Endothelial cell of umbilical vein (primary cell): ENCODE data around the gene NRCAM. TPM values are rescaled to one million over a fixed set of nuclear protein-coding genes. Genes with fewer than 3 reads are reported as not detected.

ENCODE experiments used
- BruUV-seq: library from RNA; stranded (reverse); fragments of 400-500 nt; replicated peaks from 2 replicates; lab custom pipeline; 2021; lab: Mats Ljungman, UMichigan
- CTCF ChIA-PET: fragments of 300-600, 350-600 bp; sonication (Branson Sonifier 250); formaldehyde crosslinking; loops from one replicate; lab custom pipeline; 2021; ENCODE audit warnings: antibody characterized with exemption, inconsistent platforms; lab: Charles Lee
- POLR2A ChIA-PET: fragments of 300-600, 350-600 bp; sonication (Branson Sonifier 250); formaldehyde crosslinking; loops from one replicate; lab custom pipeline; 2021; ENCODE audit warnings: antibody characterized with exemption, inconsistent platforms; lab: Charles Lee
- DNase-seq: peaks from one replicate; pipeline ENCODE4 v3.0.0-alpha.2; 2011; ENCODE audit warnings: low read depth, low spot score
- FAIRE-seq: peaks from 2 replicates; lab custom pipeline; 2011; peaks lifted over from hg19 to GRCh38; lab: Jason Lieb, UNC
- H2AFZ ChIP-seq: 2 replicates; pipeline ENCODE4 v1.6.0; 2012; ENCODE audit warnings: low read depth, low read length, control low read depth, inconsistent platforms
- H3K27ac ChIP-seq: 2 replicates; pipeline ENCODE4 v1.5.1; 2011; ENCODE audit warnings: low read depth, mild to moderate bottlenecking, control low read depth, low read length, moderate library complexity; ENCODE audit not compliant: insufficient read depth
- H3K27me3 ChIP-seq, 2 experiments: 2 replicates each; pipeline versions ENCODE4 v1.6.0 to v1.6.1; 2011; ENCODE audit warnings: low read length in 2 of 2, mixed read lengths in 1 of 2; ENCODE audit not compliant: control insufficient read depth in 2 of 2, insufficient read depth in 2 of 2
- H3K36me3 ChIP-seq, 2 experiments: 2 replicates in 1 of 2; 3 replicates in 1 of 2; pipeline ENCODE4 v1.5.1; 2011; ENCODE audit warnings: low read length in 2 of 2, mild to moderate bottlenecking in 1 of 2, moderate library complexity in 1 of 2; ENCODE audit not compliant: control insufficient read depth in 2 of 2, insufficient read depth in 2 of 2; ENCODE audit errors: extremely low read depth in 1 of 2
- H3K4me1 ChIP-seq: 3 replicates; pipeline ENCODE4 v1.5.1; 2011; ENCODE audit warnings: mild to moderate bottlenecking, low read length; ENCODE audit not compliant: control insufficient read depth, insufficient read depth; ENCODE audit errors: extremely low read depth
- H3K4me2 ChIP-seq: 2 replicates; pipeline ENCODE4 v1.6.1; 2011; ENCODE audit warnings: low read length, control low read depth, mixed read lengths; ENCODE audit not compliant: insufficient read depth
- H3K4me3 ChIP-seq, 3 experiments: fragments of 200-600 bp in 1 of 3; sonication (generic), shearing (Covaris generic) in 1 of 3; replicated peaks in 1 of 3; 2 replicates each; pipeline ENCODE4 v1.5.1; 2011 to 2016; ENCODE audit warnings: control low read depth in 3 of 3, low read length in 3 of 3, mild to moderate bottlenecking in 2 of 3, inconsistent platforms in 1 of 3, low read depth in 1 of 3, moderate library complexity in 1 of 3; ENCODE audit not compliant: insufficient read depth in 1 of 3
- H3K79me2 ChIP-seq: 2 replicates; pipeline ENCODE4 v1.6.0; 2012; ENCODE audit warnings: low read length, inconsistent platforms; ENCODE audit not compliant: control insufficient read depth, insufficient read depth
- H3K9ac ChIP-seq: replicated peaks from 2 replicates; pipeline ENCODE3; 2011; ENCODE audit warnings: low read length, control low read depth; ENCODE audit not compliant: insufficient read depth; ENCODE audit errors: extremely low read depth
- H3K9me1 ChIP-seq: replicated peaks from 3 replicates; pipeline ENCODE4 v1.6.0; 2011; ENCODE audit warnings: mild to moderate bottlenecking, low read length; ENCODE audit not compliant: control insufficient read depth, insufficient read depth; ENCODE audit errors: extremely low read depth
- H3K9me3 ChIP-seq: replicated peaks from 2 replicates; pipeline ENCODE4 v1.5.1; 2012; ENCODE audit warnings: low read length, inconsistent platforms; ENCODE audit not compliant: control insufficient read depth, insufficient read depth
- H4K20me1 ChIP-seq: replicated peaks from 2 replicates; pipeline ENCODE3; 2011; ENCODE audit warnings: mild to moderate bottlenecking, low read length; ENCODE audit not compliant: control insufficient read depth, insufficient read depth; ENCODE audit errors: extremely low read depth
- FOS ChIP-seq: IDR thresholded peaks from 2 replicates; pipeline ENCODE4 v1.6.1; 2011; ENCODE audit warnings: mild to moderate bottlenecking, low read length, moderate library complexity, borderline replicate concordance; ENCODE audit not compliant: insufficient read depth
- GATA2 ChIP-seq: IDR thresholded peaks from 2 replicates; pipeline ENCODE4 v1.7.0; 2011; ENCODE audit warnings: low read depth, mild to moderate bottlenecking, moderate library complexity, mixed read lengths, low read length; ENCODE audit not compliant: insufficient read length, insufficient read depth
- JUN ChIP-seq: IDR thresholded peaks from 2 replicates; pipeline ENCODE4 v1.6.1; 2011; ENCODE audit warnings: borderline replicate concordance, low read depth; ENCODE audit not compliant: insufficient read length, insufficient read depth
- MYC ChIP-seq: IDR thresholded peaks from one replicate; pipeline ENCODE4 v1.6.1; 2011; ENCODE audit warnings: mild to moderate bottlenecking, low read depth, low read length
- POLR2AphosphoS5 ChIP-seq: IDR thresholded peaks from 2 replicates; pipeline ENCODE4 v1.6.1; 2012; ENCODE audit warnings: low read depth, mild to moderate bottlenecking, control low read depth, low read length, moderate library complexity; ENCODE audit not compliant: insufficient read depth
- dilution Hi-C: fragments of 300-500 bp; cut with MboI; formaldehyde crosslinking; loops from one replicate; pipeline ENCODE4 v1.15.0; 2019; ENCODE audit warnings: low sequenced_read_pairs; ENCODE audit not compliant: extremely low pct_ligation_motif_present
- intact Hi-C: fragments of 100-400 bp; cut with micrococcal nuclease; formaldehyde crosslinking; loops from one replicate; pipeline ENCODE4 v1.10.0; 2022
- polyA plus RNA-seq, 4 experiments: library from polyadenylated mRNA; depleted of rRNA in 3 of 4; stranded (reverse) in 3 of 4; unstranded in 1 of 4; fragments of >200 nt; gene quantifications; 2 replicates each; pipeline versions ENCODE4 v1.2.1 to v1.2.3, GENCODE V29; 2011 to 2012; ENCODE audit warnings: missing spikeins in 1 of 4
- total RNA-seq: library from RNA; stranded (reverse); gene quantifications from 2 replicates; pipeline ENCODE4 v1.2.3, GENCODE V29; 2021
- TF ChIP-seq, protein P1 (sequence below): IDR thresholded peaks from 2 replicates; pipeline ENCODE4 v1.6.1; 2011; ENCODE audit not compliant: insufficient read depth, insufficient read length

Gene NRCAM
- total and polyA plus RNA-seq, 2 donors (not counting 3 experiments of a cell fraction or from before 2014, with no cell fraction given), result 26.0 to 47.6 TPM

DNA sequence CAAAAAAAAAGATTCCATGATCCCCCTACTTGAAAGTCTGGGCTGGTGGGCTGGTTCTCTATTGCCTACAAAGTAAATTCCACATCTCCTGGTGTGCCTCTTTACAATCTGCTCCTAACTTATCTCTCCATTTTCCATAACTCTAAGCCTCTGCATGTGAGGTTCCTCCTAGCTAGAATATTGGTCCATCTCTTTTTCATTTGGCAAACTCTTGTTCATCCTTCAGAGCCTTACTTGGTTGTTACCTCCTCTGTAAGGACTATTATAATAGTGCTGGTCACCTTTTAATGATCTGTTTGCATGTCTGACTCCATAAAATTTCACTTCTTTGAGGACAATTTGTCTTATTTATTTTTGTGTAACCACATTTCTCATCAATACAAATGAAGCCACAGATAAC lies 1.6 kb upstream of the NRCAM start:
- TF ChIP-seq MYC (no peak), GATA2 (no peak), JUN (no peak)
- TF ChIP-seq, protein P1, sequence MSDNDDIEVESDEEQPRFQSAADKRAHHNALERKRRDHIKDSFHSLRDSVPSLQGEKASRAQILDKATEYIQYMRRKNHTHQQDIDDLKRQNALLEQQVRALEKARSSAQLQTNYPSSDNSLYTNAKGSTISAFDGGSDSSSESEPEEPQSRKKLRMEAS, result no peak
- intact Hi-C loops (no loop called here), dilution Hi-C loops (no loop called here)
- Histone ChIP-seq H3K27me3 (no peaks in the 10 kb centered on the region), H3K4me2 (no peak overlapping the region), H2AFZ (no peak overlapping the region), H3K9me1 (no peaks in the 10 kb centered on the region), H3K4me3 (no peak overlapping the region), H3K9ac (no peak overlapping the region), H3K36me3 (no peaks in the 10 kb centered on the region), H4K20me1 (no peaks in the 10 kb centered on the region), H3K27ac (no peak overlapping the region), H3K9me3 (no peaks in the 10 kb centered on the region), H3K4me1 (peaks cover 23% of the 10 kb centered on the region), H3K79me2 (peaks cover 27% of the 10 kb centered on the region)
- CTCF ChIA-PET, result interaction anchor here (0.8 to 6.1 kb wide), 6 partner anchors 10 to 293 kb away, joined by 3 to 88 read pairs (median 16); no protein-coding TSS in a partner anchor
- no peak for FAIRE-seq
- DNase-seq, result no peak
- BruUV-seq, result no TSS peak
- POLR2A ChIA-PET, result no interaction called here

DNA sequence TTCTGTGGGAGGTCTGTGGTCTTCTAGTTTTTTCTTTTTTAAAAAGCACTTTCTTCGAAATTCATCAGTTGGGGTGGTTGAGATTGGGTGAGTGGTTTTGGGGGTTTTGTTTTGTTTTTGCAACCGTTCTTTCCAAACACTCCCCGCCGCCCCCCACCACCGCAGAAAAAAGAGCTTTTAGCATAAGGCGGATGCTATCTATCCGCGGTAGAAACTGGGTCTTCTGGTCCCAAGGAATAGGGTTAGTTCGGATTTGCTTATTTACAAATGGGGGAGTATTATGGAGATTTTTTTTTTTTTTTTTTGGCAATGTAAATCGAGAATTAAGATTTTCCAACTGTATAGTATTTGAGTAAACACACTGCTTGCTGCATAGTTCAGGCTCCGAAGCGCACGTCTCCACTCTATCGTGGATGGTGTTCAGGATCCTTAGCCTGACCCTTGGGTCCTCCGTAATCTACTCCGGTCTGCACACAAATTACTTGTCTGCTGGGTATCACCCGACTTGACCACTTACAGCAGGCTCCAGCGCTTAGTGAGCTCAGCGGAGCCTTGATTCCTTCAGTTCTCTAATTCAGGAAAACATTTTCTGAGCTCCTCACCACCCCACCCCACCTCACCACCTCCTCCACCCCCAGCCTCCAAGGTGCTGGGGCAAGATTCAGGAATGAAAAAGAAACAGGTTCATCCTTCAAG lies 757 bp upstream of the NRCAM start:
- DNase-seq, result no peak
- H3K27ac ChIP-seq, result no peak overlapping the region
- peak overlapping the region; percentile 45 for H2AFZ ChIP-seq
- POLR2A ChIA-PET, result interaction anchor here (0.9 kb wide), 1 partner anchor 69 kb away, joined by 3 read pairs; the partner anchor contains the start of gene PNPLA8
- CTCF ChIA-PET, result interaction anchor here (0.8 to 6.1 kb wide), 11 partner anchors 11 to 292 kb away, joined by 3 to 88 read pairs (median 5); no protein-coding TSS in a partner anchor
- H3K9me3 ChIP-seq, result no peaks in the 10 kb centered on the region
- intact Hi-C loops, result loop anchor here (1.0 kb wide), 1 partner anchor 276 kb away; no protein-coding TSS in a partner anchor
- TF ChIP-seq FOS (no peak), POLR2AphosphoS5 (no peak)
- H3K36me3 ChIP-seq, result no peaks in the 10 kb centered on the region
- dilution Hi-C loops, result no loop called here
- peak overlapping the region; percentile 64 to 95 (median 65) for H3K4me3 ChIP-seq
- BruUV-seq, result no TSS peak
- peak overlapping the region; percentile 90 for H3K4me2 ChIP-seq
- H3K79me2 ChIP-seq, result peaks cover 35% of the 10 kb centered on the region
- peak overlapping the region; percentile 37 for H3K9ac ChIP-seq
- no peak for FAIRE-seq
- H4K20me1 ChIP-seq, result no peaks in the 10 kb centered on the region
- peaks cover 31% of the 10 kb centered on the region for H3K4me1 ChIP-seq
- H3K27me3 ChIP-seq, result no peaks in the 10 kb centered on the region
- no peaks in the 10 kb centered on the region for H3K9me1 ChIP-seq
